ENCODE measurements around the gene AP2A1. TPM values are rescaled to one million over a fixed set of nuclear protein-coding genes. Genes with fewer than 3 reads are reported as not detected.

AP2A1 gene
- total and polyA plus RNA-seq, 9 of the 15 experiments (the other 6 are each of a cell fraction or from before 2014, with no cell fraction given), result 0.55 to 150 (median 31.9) TPM

- TF ChIP-seq ZNF589 (CRISPR knock-in tag; IDR thresholded peaks at IDR 0.05; ENCODE audit: low read depth) (no peak), ZNF143 (CRISPR knock-in tag; IDR thresholded peaks at IDR 0.05) (0 out of 2 replicates have a peak, but pooled peaks have one; percentile 14), TOE1 (IDR thresholded peaks at IDR 0.05; ENCODE audit: borderline replicate concordance) (no peak), TOE1 (CRISPR knock-in tag; IDR thresholded peaks at IDR 0.05; ENCODE audit: borderline replicate concordance, low read depth) (no peak), ZBTB33 (CRISPR knock-in tag; IDR thresholded peaks at IDR 0.05) (peak; percentile 84), PHF8 (IDR thresholded peaks at IDR 0.05; ENCODE audit: borderline replicate concordance, low read length) (no peak), SLC30A9 (CRISPR knock-in tag; IDR thresholded peaks at IDR 0.05) (no peak)
Observed at GRCh38 chr19:49799798-49800376, 33.1 kb downstream of the AP2A1 start (continued).

- intact Hi-C loops (cut with micrococcal nuclease), result no loop called here
- peaks cover 95% of the 10 kb centered on the region for H3K36me3 ChIP-seq (ENCODE audit: control insufficient read depth, insufficient read depth, low read length)
- no peak for DNase-seq (ENCODE audit: extremely low read depth in 1 of 4, low spot score in 3 of 4)
- peaks cover under 1% of the 10 kb centered on the region; the same call in 1 of the 2 replicates for H4K20me1 ChIP-seq (replicated peaks; ENCODE audit: control insufficient read depth, insufficient read depth, low read length)
- TF ChIP-seq RBFOX2 (IDR thresholded peaks at IDR 0.05; ENCODE audit: low read depth, low read length), result 0 out of 2 replicates have a peak, but pooled peaks have one; percentile 7
- TF ChIP-seq KHSRP (IDR thresholded peaks at IDR 0.05), result no peak
- no peaks in the 10 kb centered on the region for H3K9me1 ChIP-seq (ENCODE audit: control insufficient read depth, insufficient read depth, low read length)
- in situ Hi-C loops (cut with MboI), result no loop called here
- POLR2A ChIA-PET, result interaction anchor here (0.6 kb wide), 1 partner anchor 486 kb away, joined by 4 read pairs; no protein-coding TSS in a partner anchor
- H3K4me3 ChIP-seq, result no peak overlapping the region
- H3K9ac ChIP-seq (ENCODE audit: insufficient read depth in 1 of 2, low read depth in 2 of 2, low read length in 2 of 2), result peak overlapping the region in 1 of 2 experiments; percentile 58; a peak in 2 of 4 replicates
- no peaks in the 10 kb centered on the region for H3K9me3 ChIP-seq (replicated peaks; ENCODE audit: control insufficient read depth, insufficient read depth, low read depth, low read length)
- no peak overlapping the region for H2AFZ ChIP-seq (ENCODE audit: low read depth, low read length)
- no peak for ATAC-seq
- FAIRE-seq, result no peak
- H3K4me1 ChIP-seq (replicated peaks in 1 of 2; ENCODE audit: control insufficient read depth in 2 of 2, insufficient read depth in 2 of 2, low read length in 2 of 2), result peaks cover 0 to 44% of the 10 kb centered on the region in 2 experiments; a peak in 3 of 5 replicates
- 91% methylated on average over 9 of the region's 10 CpGs for WGBS (ENCODE audit: insufficient coverage, low coverage, missing lambda C conversion rate)
- no peak overlapping the region for H3K4me2 ChIP-seq (ENCODE audit: insufficient read depth, low read length)
- H3K27me3 ChIP-seq (ENCODE audit: control insufficient read depth in 2 of 2, insufficient read depth in 2 of 2, low read length in 2 of 2), result no peaks in the 10 kb centered on the region
- no peak overlapping the region for H3K27ac ChIP-seq (ENCODE audit: extremely low read depth, low read depth, low read length)
- CTCF ChIA-PET (ENCODE audit: low intra/inter-chr PET ratio), result no interaction called here
- H3K79me2 ChIP-seq (ENCODE audit: control insufficient read depth, insufficient read depth, low read length), result no peaks in the 10 kb centered on the region
- no TSS peak for BruUV-seq (replicated peaks)
Observed at GRCh38 chr19:49800771-49801170, 34.0 kb downstream of the AP2A1 start.
